ENCODE data around the gene ARHGEF7. TPM values are rescaled to one million over a fixed set of nuclear protein-coding genes. Genes with fewer than 3 reads are reported as not detected.

ARHGEF7 gene
- total RNA-seq, 1 donor from 2014 or later = 95.7 TPM

DNA sequence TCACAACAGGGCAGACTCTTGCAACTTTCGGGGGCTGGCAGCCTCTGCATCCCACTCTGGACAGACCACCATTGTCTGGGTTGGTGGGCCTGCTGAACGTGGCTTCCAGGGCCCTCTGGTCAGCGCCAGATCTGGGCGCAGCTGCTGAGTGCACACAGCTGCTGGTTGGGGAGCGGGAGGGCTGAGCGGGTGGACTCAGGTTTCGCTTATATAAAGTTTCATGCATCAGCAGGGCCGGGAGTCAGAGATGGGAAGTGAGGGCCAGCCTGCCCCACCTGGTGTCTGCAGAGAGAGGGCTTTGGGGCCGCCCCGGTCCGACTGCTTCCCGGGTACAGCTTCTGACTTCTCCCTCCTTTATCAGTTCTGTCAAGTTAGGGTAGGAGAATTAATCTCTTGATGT, 6.9 kb downstream of the ARHGEF7 start:
- intact Hi-C loops (cut with micrococcal nuclease) = no loop called here
- H3K27ac Mint-ChIP-seq = no peak overlapping the region
- no peaks in the 10 kb centered on the region for H3K9me3 Mint-ChIP-seq
- POLR2A ChIA-PET = no interaction called here
- no peak for TF ChIP-seq CTCF (IDR thresholded peaks at IDR 0.05)
- peaks cover 33% of the 10 kb centered on the region for H3K27me3 Mint-ChIP-seq
- no peak for DNase-seq
- no peaks in the 10 kb centered on the region for H3K36me3 Mint-ChIP-seq (ENCODE audit: low read depth)
- CTCF ChIA-PET = no interaction called here
- ATAC-seq (ENCODE audit: low read depth) = no peak
- H3K4me1 Mint-ChIP-seq = no peaks in the 10 kb centered on the region
- no peak overlapping the region for H3K4me3 Mint-ChIP-seq

DNA sequence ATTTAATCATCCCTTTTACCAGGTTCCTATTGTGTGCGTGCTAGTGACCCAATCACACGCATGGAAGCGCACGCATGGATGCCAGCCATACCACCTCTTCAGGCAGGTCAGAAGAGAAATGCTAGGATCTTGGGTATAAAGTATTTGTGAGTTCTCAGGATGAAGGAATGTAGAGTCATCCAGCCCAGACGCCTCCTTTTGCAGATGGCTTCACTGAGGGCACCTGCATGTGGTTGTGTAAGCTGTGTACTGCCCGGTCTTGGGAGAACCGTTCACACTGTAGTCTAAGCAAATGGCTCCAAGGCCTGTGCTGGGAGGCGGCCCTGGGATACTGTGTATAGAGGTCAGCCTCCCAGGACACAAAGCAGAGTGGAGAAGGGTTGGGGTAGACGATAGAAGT, 7.5 kb downstream of the ARHGEF7 start:
- ChIA-PET CTCF (no interaction called here), POLR2A (no interaction called here)
- no peak for TF ChIP-seq CTCF (IDR thresholded peaks at IDR 0.05)
- Mint-ChIP-seq H3K36me3 (ENCODE audit: low read depth) (no peaks in the 10 kb centered on the region), H3K27me3 (peaks cover 30% of the 10 kb centered on the region), H3K4me3 (no peak overlapping the region), H3K9me3 (no peaks in the 10 kb centered on the region), H3K27ac (no peak overlapping the region), H3K4me1 (no peaks in the 10 kb centered on the region)
- DNase-seq (no peak), ATAC-seq (ENCODE audit: low read depth) (no peak)
- intact Hi-C loops (cut with micrococcal nuclease) = no loop called here

DNA sequence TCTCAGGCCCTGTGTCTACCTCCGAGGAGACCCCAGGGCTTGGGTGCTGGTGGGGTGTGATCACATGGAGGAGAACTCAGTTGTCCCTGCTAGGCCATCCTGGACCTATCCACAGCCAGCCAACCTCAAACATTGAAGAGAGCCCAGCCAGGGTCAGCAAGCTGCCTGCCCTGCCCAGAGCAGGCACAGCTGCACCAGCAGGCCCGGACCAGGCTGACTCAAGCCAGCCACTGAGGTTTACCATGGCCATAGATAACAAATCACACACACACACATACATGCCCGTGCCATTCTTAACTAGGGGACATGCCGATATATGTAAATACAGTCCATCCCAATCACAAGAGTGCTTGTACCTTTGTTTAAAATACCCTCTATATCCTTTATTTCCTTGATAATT, 8.1 kb downstream of the ARHGEF7 start:
- Mint-ChIP-seq H3K9me3 (no peaks in the 10 kb centered on the region), H3K36me3 (ENCODE audit: low read depth) (no peaks in the 10 kb centered on the region), H3K4me3 (no peak overlapping the region), H3K27ac (no peak overlapping the region), H3K27me3 (peaks cover 24% of the 10 kb centered on the region), H3K4me1 (no peaks in the 10 kb centered on the region)
- no peak for TF ChIP-seq CTCF (IDR thresholded peaks at IDR 0.05)
- ATAC-seq (ENCODE audit: low read depth) = no peak
- ChIA-PET POLR2A (no interaction called here), CTCF (no interaction called here)
- DNase-seq = no peak
- intact Hi-C loops (cut with micrococcal nuclease) = no loop called here

GRCh38 chr13:111123649-111124048, 8.5 kb downstream of the ARHGEF7 start:
- Mint-ChIP-seq H3K27ac (no peak overlapping the region), H3K27me3 (peaks cover 22% of the 10 kb centered on the region), H3K9me3 (no peaks in the 10 kb centered on the region)

DNA sequence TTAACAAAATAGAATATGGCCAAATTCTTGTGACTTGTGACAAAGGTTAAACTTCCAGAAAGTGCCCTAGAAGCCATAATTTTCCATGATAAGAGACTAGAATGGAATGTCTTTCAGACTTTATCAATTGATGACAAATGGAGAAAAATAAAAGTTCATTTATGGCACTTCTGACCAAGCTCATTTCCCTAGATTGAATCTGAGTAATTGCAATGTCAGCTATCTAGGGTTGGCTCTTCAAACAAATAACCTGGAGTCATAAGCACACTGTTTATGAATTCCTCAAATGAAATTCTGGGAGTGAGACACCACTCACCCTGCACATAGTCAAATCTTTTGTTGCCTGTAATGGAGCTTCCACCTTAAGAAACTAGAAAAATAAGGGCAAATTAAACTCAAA, 11.4 kb downstream of the ARHGEF7 start:
- CTCF ChIA-PET = no interaction called here
- TF ChIP-seq CTCF (IDR thresholded peaks at IDR 0.05) = no peak
- H3K9me3 Mint-ChIP-seq = no peaks in the 10 kb centered on the region
- ATAC-seq (ENCODE audit: low read depth) = no peak
- intact Hi-C loops (cut with micrococcal nuclease) = no loop called here
- peaks cover 11% of the 10 kb centered on the region for H3K4me1 Mint-ChIP-seq
- H3K27me3 Mint-ChIP-seq = peaks cover 16% of the 10 kb centered on the region
- no peaks in the 10 kb centered on the region for H3K36me3 Mint-ChIP-seq (ENCODE audit: low read depth)
- no peak overlapping the region for H3K27ac Mint-ChIP-seq
- no peak overlapping the region for H3K4me3 Mint-ChIP-seq
- no peak for DNase-seq
- POLR2A ChIA-PET = no interaction called here

More at GRCh38 chr13:111123649-111124048, 8.5 kb downstream of the ARHGEF7 start:
- intact Hi-C loops (cut with micrococcal nuclease) = no loop called here
- Mint-ChIP-seq H3K36me3 (ENCODE audit: low read depth) (no peaks in the 10 kb centered on the region), H3K4me1 (no peaks in the 10 kb centered on the region), H3K4me3 (no peak overlapping the region)
- POLR2A ChIA-PET = no interaction called here
- DNase-seq (no peak), ATAC-seq (ENCODE audit: low read depth) (no peak)
- CTCF ChIA-PET = no interaction called here
- TF ChIP-seq CTCF (IDR thresholded peaks at IDR 0.05) = no peak

All from activated B cell treated with CpG ODN at 0.5 μM for 24 hours (primary cell).